GM20000 (cell line): ENCODE data around the gene RIMBP2.

Experiments
- DNase-seq: peaks from one replicate; pipeline ENCODE4 v3.0.0; 2012; ENCODE audit warnings: low spot score
- TF ChIP-seq, protein P1 (sequence below): IDR thresholded peaks from 2 replicates; pipeline ENCODE4 v1.5.1; 2012; ENCODE audit warnings: mild to moderate bottlenecking, control low read depth; ENCODE audit errors: extremely low read depth, missing control alignments

Gene RIMBP2

DNA sequence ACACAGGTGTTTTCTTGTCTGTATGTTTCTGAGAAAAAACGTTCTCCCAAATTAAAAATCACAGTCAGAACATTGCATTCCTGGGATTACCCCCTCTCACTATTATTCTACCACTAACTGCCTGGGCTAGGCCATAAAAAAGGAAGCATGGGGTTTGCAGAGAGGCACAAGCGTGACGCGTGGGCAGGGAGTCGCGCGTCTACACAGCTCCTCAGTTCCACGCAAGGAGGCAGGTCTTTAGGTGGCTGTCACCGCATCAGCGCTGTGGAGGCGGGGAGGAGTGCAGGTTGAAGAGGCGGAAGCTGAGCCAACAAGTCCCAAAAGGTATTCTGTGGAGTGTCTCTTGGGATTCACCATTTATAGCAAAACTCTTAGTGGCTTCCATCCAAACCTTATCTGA, 109.9 kb downstream of the RIMBP2 start:
- TF ChIP-seq, protein P1, sequence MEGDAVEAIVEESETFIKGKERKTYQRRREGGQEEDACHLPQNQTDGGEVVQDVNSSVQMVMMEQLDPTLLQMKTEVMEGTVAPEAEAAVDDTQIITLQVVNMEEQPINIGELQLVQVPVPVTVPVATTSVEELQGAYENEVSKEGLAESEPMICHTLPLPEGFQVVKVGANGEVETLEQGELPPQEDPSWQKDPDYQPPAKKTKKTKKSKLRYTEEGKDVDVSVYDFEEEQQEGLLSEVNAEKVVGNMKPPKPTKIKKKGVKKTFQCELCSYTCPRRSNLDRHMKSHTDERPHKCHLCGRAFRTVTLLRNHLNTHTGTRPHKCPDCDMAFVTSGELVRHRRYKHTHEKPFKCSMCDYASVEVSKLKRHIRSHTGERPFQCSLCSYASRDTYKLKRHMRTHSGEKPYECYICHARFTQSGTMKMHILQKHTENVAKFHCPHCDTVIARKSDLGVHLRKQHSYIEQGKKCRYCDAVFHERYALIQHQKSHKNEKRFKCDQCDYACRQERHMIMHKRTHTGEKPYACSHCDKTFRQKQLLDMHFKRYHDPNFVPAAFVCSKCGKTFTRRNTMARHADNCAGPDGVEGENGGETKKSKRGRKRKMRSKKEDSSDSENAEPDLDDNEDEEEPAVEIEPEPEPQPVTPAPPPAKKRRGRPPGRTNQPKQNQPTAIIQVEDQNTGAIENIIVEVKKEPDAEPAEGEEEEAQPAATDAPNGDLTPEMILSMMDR, result no peak
- DNase-seq, result no peak

DNA sequence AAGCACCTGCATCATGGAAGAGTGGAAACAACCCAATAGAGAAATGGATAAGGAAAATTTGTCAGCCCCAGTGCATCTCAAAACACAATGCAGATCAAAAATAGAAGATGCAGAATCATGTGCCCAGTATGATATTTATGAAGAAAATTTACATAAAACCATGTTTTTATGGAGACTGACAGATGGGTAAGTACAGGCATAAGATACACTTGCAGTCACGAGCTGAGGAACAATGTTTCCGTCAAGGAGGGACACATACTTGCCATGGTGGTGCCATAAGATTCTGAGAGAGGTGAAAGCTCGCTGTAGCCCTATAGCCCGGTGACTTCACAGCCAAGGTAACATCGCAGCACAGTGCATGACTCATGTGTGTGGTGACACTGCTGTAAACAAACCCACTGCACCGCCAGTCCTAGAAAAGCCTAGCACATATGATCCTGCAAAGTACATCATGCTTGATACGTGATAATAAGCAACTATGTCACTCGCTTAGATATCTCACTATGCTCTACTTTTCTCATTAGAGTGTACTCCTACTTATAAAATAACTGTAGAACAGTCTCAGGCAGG, 112.6 kb downstream of the RIMBP2 start:
- TF ChIP-seq, protein P1, result no peak
- DNase-seq, result no peak

DNA sequence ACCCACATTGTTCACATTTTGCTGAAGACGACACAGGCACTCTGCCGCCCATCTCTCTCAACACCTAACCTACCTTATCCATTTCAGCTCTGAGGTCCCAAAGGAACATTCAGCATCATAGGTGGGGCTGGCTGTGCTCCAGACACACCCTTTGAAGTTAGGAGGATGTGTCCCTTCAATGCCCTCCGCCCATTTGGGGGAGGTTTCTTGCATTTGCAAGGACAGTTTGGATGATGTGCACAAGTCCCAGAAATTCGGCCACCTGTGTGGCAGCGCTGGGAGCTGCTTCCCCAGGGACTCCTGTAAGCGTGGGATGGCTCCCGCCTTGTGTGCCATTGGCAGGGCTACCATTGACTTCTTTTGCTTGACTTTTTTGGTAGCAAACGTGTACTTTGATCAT, 113.8 kb downstream of the RIMBP2 start:
- TF ChIP-seq, protein P1, result no peak
- DNase-seq, result no peak

DNA sequence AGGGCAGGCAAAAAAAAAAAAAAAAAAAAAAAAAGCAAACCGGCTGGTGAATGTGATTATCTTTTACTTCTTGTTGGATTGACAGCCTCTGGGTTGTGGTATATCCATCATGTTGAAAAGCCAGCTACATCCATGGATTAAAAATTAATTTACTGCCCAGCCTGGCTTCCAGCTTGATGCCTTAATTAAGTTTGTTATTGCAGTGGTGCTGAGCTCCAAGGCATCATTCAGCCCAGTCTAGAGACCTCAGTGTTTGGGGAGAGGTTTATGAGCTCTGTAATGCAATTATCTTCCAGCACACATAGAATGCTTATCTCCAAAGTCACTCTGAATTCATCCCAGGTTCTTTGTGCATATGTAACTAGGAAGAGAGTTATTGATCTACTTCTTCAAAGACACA, 114.8 kb downstream of the RIMBP2 start:
- no peak for DNase-seq
- TF ChIP-seq, protein P1, result no peak

DNA sequence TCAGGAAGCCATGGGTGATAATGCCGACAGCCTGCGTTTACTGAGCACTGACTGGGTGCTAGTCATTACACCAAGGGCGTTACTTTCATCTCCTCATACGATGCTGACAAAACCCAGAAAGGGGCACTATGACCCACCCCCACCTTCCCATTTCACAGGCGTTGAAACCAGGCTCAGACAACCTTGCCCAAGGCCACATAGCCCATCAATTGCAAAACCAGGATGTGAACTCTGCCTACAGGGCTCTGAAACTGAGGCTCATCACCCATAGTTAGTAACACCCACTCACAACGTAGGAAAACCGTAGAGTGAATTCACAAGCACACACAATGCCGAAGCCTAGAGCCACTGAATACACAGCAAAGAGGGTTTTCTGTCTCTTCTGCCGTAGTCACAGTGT, 119.9 kb downstream of the RIMBP2 start:
- TF ChIP-seq, protein P1, result no peak
- DNase-seq, result no peak

DNA sequence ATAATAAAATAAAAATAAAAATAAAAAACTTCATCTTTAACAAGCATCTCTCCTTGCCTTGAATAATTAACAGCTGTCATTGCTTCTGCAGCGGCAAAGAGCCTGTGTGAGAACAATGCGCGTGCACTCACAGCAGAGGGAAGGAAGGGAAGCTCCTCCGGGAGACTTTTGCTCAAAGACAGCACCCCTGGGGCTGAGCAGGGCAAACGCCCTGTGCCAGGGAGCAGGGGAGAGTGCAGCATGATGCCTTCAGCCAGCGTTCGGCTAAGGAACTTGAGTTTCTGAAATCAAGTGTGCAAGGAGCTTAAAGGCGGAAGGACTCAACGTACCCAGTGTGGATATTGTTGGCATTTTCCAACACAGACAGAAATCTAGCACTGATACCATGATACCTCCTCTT, 120.5 kb downstream of the RIMBP2 start:
- no peak for DNase-seq
- TF ChIP-seq, protein P1, result no peak

DNA sequence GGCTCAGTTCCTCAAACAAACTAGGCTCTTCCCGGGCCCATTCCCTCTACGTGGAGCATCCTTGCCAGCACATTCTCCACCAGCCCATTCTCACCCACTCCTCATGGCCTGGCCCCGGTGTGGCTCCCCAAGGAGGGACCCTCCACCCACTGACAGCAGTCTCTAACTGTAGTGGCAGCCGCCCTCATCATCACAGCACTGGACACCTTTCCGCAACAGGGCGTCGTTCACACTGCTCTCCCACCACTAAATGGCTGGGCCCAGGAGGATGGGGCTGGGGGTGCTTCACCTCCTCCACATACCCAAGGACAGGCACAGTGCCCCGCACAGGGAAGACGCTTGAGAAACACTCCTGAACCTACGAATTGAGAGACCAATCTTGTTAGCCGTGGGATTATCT, 123.0 kb downstream of the RIMBP2 start:
- TF ChIP-seq, protein P1, result no peak
- no peak for DNase-seq
